ENCODE data around the gene TMEM53. TPM values are rescaled to one million over a fixed set of nuclear protein-coding genes. Genes with fewer than 3 reads are reported as not detected.

Gene TMEM53
- total RNA-seq, 1 experiment from 2014 or later, result 8.2 TPM

GRCh38 chr1:44693900-44694299, 19.6 kb upstream of the TMEM53 start (continued):
- TF ChIP-seq ZNF281 (CRISPR knock-in tag; IDR thresholded peaks at IDR 0.05) (no peak), ZNF138 (CRISPR knock-in tag; conservative IDR thresholded peaks at IDR 0.05) (no peak), ZMAT4 (CRISPR knock-in tag; IDR thresholded peaks at IDR 0.05) (no peak), SMAD4 (CRISPR knock-in tag; IDR thresholded peaks at IDR 0.05) (no peak), CREB1 (CRISPR knock-in tag; IDR thresholded peaks at IDR 0.05) (no peak), ZNF416 (CRISPR knock-in tag; IDR thresholded peaks at IDR 0.05) (no peak), ATF3 (CRISPR knock-in tag; conservative IDR thresholded peaks at IDR 0.05) (no peak), HMGXB4 (CRISPR knock-in tag; IDR thresholded peaks at IDR 0.05) (no peak), GRHL2 (CRISPR knock-in tag; IDR thresholded peaks at IDR 0.05; ENCODE audit: insufficient replicate concordance, severe bottlenecking) (no peak), MYBL2 (CRISPR knock-in tag; IDR thresholded peaks at IDR 0.05) (no peak), TEAD4 (CRISPR knock-in tag; IDR thresholded peaks at IDR 0.05) (no peak), NR1H2 (CRISPR knock-in tag; IDR thresholded peaks at IDR 0.05) (no peak), STAT6 (CRISPR knock-in tag; conservative IDR thresholded peaks at IDR 0.05; ENCODE audit: low read depth) (no peak), ATF1 (CRISPR knock-in tag; IDR thresholded peaks at IDR 0.05) (no peak)

- CTCF ChIA-PET, result interaction anchor here (0.6 kb wide), 1 partner anchor 11 kb away, joined by 3 read pairs; no protein-coding TSS in a partner anchor
- POLR2A ChIA-PET, result no interaction called here
- Mint-ChIP-seq H3K27ac (no peak overlapping the region), H3K4me1 (peaks cover 16% of the 10 kb centered on the region), H3K27me3 (ENCODE audit: low read depth) (peaks cover 3% of the 10 kb centered on the region; the same call in 1 of the 2 replicates), H3K4me3 (no peak overlapping the region), H3K36me3 (no peaks in the 10 kb centered on the region), H3K9me3 (no peaks in the 10 kb centered on the region)
- TF ChIP-seq NR3C1 (CRISPR knock-in tag; conservative IDR thresholded peaks at IDR 0.05; ENCODE audit: low read depth), result no peak
- TF ChIP-seq ESRRA (CRISPR knock-in tag; IDR thresholded peaks at IDR 0.05; ENCODE audit: borderline replicate concordance), result no peak
- no peak for TF ChIP-seq ERG (CRISPR knock-in tag; IDR thresholded peaks at IDR 0.05)
- TF ChIP-seq GABPB1 (CRISPR knock-in tag; IDR thresholded peaks at IDR 0.05), result no peak
- TF ChIP-seq ZNF396 (CRISPR knock-in tag; IDR thresholded peaks at IDR 0.05; ENCODE audit: borderline replicate concordance), result no peak
- TF ChIP-seq ZNF423 (CRISPR knock-in tag; IDR thresholded peaks at IDR 0.05), result no peak
- TF ChIP-seq CREB1 (CRISPR knock-in tag; IDR thresholded peaks at IDR 0.05), result no peak
- no peak for TF ChIP-seq NR1H2 (CRISPR knock-in tag; IDR thresholded peaks at IDR 0.05)
- no peak for TF ChIP-seq JAZF1 (CRISPR knock-in tag; IDR thresholded peaks at IDR 0.05)
- no peak for TF ChIP-seq ZNF512 (CRISPR knock-in tag; IDR thresholded peaks at IDR 0.05; ENCODE audit: borderline replicate concordance)
- TF ChIP-seq TEAD1 (CRISPR knock-in tag; IDR thresholded peaks at IDR 0.05), result no peak
- no peak for TF ChIP-seq OVOL2 (CRISPR knock-in tag; IDR thresholded peaks at IDR 0.05; ENCODE audit: borderline replicate concordance)
- TF ChIP-seq ZNF138 (CRISPR knock-in tag; conservative IDR thresholded peaks at IDR 0.05), result no peak
- no peak for TF ChIP-seq SMAD4 (CRISPR knock-in tag; IDR thresholded peaks at IDR 0.05)
- TF ChIP-seq MAX (CRISPR knock-in tag; IDR thresholded peaks at IDR 0.05), result no peak
- TF ChIP-seq ELF4 (CRISPR knock-in tag; IDR thresholded peaks at IDR 0.05; ENCODE audit: low read depth), result no peak
- ATAC-seq, result no peak
- DNase-seq (ENCODE audit: low spot score), result no peak
These were observed 18.9 kb upstream of the TMEM53 start for GRCh38 chr1:44693159-44693558.
